ENCODE results near the gene AMIGO1. TPM values are rescaled to one million over a fixed set of nuclear protein-coding genes. Genes with fewer than 3 reads are reported as not detected.
A peak's percentile ranks its signal among the peaks of the same experiment; 100 is the strongest.

The AMIGO1 gene
- total RNA-seq, 1 donor, result 9.2 TPM

DNA sequence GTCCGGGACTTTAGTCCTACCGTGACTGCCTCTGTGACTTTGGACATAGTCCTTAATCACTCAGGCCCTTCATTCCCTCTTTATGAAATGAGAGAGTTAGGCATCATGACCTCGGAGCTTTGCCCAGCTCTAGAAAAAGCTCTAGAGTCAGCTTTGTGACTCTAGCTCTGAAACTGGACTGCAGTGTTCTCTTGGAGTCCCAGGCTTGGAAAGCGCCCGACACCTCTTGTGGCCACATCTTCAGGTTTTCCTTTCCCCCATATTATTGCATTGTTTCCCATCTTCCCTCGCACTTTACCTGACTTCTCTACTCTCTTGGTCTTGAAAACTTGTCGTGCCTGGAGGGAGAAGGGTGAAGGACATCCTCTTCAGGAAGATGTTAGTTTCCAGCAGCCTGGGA is 12.5 kb upstream of the AMIGO1 start:
- H3K27me3 ChIP-seq (ENCODE audit: insufficient read depth, low read length), result no peaks in the 10 kb centered on the region
- no peaks in the 10 kb centered on the region for H3K4me1 ChIP-seq (ENCODE audit: insufficient read depth, low read length)
- H3K9me3 ChIP-seq (ENCODE audit: low read depth, low read length), result no peaks in the 10 kb centered on the region
- H3K4me3 ChIP-seq (ENCODE audit: low read length), result no peak overlapping the region

DNA sequence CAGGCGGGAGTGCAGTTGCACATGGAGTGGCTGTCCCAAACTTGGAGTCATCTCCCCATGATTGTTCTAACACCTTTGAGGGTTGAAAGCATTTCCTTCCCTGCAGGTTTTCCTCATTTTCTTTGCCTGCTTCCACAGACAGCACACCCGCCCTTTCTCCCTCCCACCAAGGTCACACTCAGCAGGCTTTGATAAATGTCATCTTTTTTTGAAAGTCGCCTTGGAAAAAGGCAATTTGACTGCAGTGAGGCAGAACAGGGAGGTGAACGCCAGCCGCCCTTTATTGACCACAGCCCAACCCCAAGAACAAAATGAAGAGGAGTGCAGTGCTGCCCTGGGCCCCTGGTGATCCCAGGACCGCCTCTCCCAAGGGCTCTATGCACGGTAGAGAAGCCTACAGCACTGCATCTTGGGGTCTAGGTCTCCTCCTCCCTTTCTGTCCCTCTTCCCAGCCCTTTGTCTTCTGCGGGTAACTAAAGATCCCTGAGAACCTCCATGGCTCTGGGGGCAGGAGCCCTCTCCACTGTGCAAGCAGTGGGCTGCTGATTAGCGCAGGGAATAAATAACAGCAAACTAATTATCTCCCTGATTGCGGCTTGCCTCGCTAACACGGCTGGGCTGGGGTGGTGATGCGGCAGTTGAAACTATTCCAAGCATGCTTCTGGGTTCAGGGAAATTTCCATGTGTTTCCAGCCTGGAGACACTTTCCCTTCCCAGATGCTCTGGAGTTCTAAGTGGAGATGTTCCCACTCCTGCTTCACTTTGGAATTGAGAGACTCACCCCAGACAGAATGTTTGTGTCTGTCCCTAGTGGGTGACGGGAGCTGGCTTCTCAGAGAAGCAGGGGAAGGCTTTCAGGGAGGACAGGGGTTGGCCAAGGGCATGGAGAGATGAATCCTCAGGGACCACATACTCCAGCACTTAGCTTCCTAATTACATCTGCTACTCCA is 11.8 kb upstream of the AMIGO1 start:
- Histone ChIP-seq H3K9me3 (ENCODE audit: low read depth, low read length) (no peaks in the 10 kb centered on the region), H3K4me3 (ENCODE audit: low read length) (no peak overlapping the region), H3K4me1 (ENCODE audit: insufficient read depth, low read length) (no peaks in the 10 kb centered on the region), H3K27me3 (ENCODE audit: insufficient read depth, low read length) (no peaks in the 10 kb centered on the region)

DNA sequence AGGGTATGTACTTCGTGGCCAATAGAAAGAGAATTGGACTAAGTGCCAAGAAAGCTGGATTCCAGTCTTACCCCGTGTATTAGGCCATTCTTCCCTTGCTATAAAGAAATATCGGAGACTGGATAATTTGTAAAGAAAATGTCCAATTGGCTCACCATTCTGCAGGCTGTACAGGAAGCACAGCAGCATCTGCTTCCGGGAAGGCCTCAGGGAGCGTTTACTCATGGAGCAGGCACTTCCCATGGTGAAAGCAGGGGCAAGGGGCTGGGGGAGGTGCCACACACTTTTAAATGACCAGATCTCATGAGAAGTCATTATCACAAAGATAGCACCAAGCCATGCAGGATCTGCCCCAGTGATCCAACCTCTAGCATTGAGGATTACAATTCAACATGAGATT is 7.8 kb upstream of the AMIGO1 start:
- Histone ChIP-seq H3K27me3 (ENCODE audit: insufficient read depth, low read length) (no peaks in the 10 kb centered on the region), H3K4me1 (ENCODE audit: insufficient read depth, low read length) (no peaks in the 10 kb centered on the region), H3K9me3 (ENCODE audit: low read depth, low read length) (no peaks in the 10 kb centered on the region), H3K4me3 (ENCODE audit: low read length) (no peak overlapping the region)

DNA sequence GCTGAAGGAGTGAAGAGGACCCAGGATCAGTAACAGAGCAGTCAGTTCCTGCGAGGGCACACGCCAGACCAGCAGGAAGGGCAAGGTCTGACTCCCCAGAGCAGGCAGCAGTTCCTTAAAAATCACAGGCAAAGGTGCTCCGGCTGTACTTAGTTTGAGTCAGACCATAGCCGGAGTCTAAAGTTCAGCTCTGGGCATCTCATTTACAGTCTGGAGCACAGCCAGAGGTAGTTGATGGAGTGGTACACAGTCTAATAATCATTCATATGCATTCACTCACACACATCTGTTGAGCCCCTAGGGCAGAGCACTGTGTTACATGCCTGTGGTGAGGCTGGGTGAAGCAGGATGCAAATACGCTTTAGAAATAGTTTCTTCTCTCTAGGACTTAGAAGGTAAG is 7.3 kb upstream of the AMIGO1 start:
- no peaks in the 10 kb centered on the region for H3K4me1 ChIP-seq (ENCODE audit: insufficient read depth, low read length)
- H3K4me3 ChIP-seq (ENCODE audit: low read length), result no peak overlapping the region
- H3K9me3 ChIP-seq (ENCODE audit: low read depth, low read length), result no peaks in the 10 kb centered on the region
- H3K27me3 ChIP-seq (ENCODE audit: insufficient read depth, low read length), result no peaks in the 10 kb centered on the region

DNA sequence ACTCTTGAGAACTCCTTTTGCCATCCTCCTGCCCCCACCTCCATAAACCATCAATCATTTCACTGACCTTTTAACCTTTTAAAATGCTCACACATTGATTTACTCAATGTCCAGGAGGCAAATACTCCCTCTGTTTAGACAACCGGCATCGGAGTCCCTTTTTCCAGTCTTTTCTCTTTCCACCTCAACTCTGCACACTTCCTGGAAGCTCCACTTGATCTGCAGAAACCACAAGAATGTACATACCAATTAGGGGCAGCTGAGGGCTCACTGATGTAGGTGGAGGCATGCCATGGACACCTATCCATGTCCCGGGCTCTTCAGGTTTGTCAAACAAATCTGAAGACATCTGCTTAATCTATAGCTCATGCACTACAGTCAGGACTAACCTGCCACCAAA is 5.3 kb upstream of the AMIGO1 start:
- H3K9me3 ChIP-seq (ENCODE audit: low read depth, low read length), result no peaks in the 10 kb centered on the region
- H3K27me3 ChIP-seq (ENCODE audit: insufficient read depth, low read length), result no peaks in the 10 kb centered on the region
- no peak overlapping the region for H3K4me3 ChIP-seq (ENCODE audit: low read length)
- H3K4me1 ChIP-seq (ENCODE audit: insufficient read depth, low read length), result peaks cover 7% of the 10 kb centered on the region

DNA sequence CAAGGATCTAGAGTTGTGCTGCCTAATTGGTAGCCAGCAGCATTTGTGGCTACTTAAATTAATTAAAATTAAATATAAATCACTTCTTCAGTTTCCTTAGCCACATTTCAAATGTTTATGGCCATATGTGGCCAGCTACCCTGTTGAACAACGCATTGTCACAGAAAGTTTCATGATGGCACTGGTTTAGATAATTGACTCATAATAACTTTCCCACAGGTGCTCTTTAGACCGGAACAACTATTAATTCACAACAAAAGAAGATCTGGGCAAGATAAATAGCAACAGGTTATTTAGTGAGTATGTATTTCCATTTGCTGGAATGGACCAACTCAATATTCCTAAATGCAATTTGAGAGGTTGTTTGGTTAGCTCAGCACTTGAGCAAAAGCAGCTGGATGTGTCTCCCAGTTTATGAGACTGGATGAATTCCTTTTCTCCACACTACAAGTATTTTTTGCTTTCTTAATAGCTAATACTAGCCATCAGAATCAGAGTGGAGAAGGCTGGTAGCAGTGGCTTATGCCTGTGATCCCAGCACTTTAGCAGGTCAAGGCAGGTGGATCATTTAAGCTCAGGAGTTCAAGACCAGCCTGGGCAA is 3.7 kb upstream of the AMIGO1 start:
- H3K27me3 ChIP-seq (ENCODE audit: insufficient read depth, low read length), result no peaks in the 10 kb centered on the region
- peaks cover 15% of the 10 kb centered on the region for H3K4me1 ChIP-seq (ENCODE audit: insufficient read depth, low read length)
- no peaks in the 10 kb centered on the region for H3K9me3 ChIP-seq (ENCODE audit: low read depth, low read length)
- no peak overlapping the region for H3K4me3 ChIP-seq (ENCODE audit: low read length)

DNA sequence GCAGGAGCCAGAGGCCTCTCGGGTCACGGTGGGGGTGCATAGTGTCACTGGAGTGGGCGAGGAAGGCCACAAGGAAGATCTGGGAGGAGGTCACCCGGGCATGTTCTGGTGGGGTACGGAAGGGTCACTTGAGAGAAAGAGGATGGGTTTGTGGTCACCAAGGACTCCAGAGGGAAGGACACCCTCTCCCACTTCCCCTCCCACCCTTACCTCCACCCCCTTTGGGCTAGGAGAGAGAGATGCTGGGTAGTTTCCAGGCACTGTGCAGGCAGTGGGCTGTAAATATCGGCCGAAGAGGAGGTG is 703 bp downstream of the AMIGO1 start:
- Histone ChIP-seq H3K9me3 (ENCODE audit: low read depth, low read length) (no peaks in the 10 kb centered on the region), H3K4me1 (ENCODE audit: insufficient read depth, low read length) (peaks cover 25% of the 10 kb centered on the region), H3K27me3 (ENCODE audit: insufficient read depth, low read length) (no peaks in the 10 kb centered on the region), H3K4me3 (ENCODE audit: low read length) (peak overlapping the region; percentile 50)

DNA sequence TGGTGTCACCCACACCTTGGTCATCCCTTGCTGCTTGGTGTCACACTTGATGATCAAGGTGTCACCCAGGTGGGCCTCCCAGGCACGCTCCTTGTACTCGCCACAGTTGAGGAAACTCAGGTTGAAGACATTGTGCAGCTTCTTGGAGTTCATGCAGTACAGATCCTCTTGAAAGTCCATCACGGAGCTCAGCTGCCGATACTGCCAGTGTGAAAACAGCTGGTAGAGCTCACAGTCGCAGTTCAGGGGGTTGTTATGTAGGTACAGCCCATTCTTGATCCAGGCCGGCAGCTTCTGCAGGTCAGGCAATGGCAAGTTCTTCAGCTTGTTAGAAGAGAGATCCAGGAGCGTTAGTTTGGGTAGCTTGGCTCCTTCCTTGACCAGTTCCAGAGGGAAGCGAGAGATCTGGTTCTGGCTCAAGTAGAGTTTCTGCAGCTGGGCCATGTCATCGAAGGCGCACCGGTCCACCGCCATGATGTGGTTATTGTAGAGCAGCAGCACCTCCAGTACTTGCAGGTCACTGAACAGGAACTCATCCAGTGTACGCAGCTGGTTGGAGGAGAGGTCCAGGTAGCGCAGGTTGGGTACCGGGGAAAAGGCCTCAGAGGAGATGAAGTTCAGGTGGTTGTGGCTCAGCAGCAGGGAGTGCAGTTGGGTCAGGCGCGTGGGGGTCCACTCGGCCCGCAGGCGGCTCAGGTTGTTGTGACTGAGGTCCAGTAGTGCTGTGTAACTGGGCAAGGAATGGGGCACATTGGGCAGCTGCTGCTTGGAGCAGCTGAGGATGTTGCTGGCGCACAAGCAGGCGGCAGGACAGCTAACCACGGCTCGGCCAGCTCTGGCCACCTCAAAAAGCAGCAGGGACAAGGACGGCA is 1.3 kb downstream of the AMIGO1 start:
- Histone ChIP-seq H3K27me3 (ENCODE audit: insufficient read depth, low read length) (no peaks in the 10 kb centered on the region), H3K4me1 (ENCODE audit: insufficient read depth, low read length) (peaks cover 27% of the 10 kb centered on the region), H3K9me3 (ENCODE audit: low read depth, low read length) (no peaks in the 10 kb centered on the region), H3K4me3 (ENCODE audit: low read length) (no peak overlapping the region)

DNA sequence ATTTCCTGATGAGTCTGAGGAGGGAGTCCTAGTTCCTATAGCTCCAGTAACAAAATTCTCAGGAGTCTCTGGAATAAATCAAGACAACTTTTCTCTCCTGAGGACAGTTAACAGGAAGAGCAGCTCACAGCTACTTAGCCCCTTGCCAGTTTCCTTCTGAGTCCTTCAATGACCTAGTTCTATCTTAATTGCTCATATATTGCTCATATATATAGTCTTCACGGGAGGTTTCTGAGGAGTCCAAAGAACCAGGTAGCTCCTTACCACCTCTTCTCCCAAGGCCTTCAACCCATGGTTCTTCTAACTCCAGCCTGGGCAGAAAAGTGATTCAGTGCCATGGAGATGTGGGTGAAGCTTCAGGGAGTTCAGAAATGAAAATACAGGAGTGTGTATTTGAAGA is 4.6 kb downstream of the AMIGO1 start:
- H3K4me3 ChIP-seq (ENCODE audit: low read length), result no peak overlapping the region
- peaks cover 44% of the 10 kb centered on the region for H3K4me1 ChIP-seq (ENCODE audit: insufficient read depth, low read length)
- no peaks in the 10 kb centered on the region for H3K9me3 ChIP-seq (ENCODE audit: low read depth, low read length)
- H3K27me3 ChIP-seq (ENCODE audit: insufficient read depth, low read length), result no peaks in the 10 kb centered on the region

DNA sequence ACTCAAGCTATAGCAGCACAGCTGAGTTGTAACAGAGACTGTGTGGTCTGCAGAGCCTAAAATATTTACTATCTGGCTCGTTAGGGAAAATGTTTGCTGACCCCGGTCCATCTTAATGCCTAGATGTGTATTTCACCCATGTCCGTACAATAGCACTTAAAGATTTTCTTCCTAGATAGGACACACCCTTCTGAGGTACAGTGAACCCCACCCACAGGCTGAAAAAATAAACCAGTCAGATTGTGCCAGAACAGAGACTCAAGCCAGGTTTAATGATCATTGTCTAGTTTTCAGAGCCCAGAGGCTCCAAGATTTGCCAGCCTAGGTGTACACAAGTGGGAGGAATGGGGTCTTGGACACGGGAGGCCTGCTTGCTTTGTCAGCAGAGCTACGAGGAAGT is 5.6 kb downstream of the AMIGO1 start:
- no peaks in the 10 kb centered on the region for H3K9me3 ChIP-seq (ENCODE audit: low read depth, low read length)
- H3K4me3 ChIP-seq (ENCODE audit: low read length), result no peak overlapping the region
- peaks cover 49% of the 10 kb centered on the region for H3K4me1 ChIP-seq (ENCODE audit: insufficient read depth, low read length)
- H3K27me3 ChIP-seq (ENCODE audit: insufficient read depth, low read length), result no peaks in the 10 kb centered on the region

DNA sequence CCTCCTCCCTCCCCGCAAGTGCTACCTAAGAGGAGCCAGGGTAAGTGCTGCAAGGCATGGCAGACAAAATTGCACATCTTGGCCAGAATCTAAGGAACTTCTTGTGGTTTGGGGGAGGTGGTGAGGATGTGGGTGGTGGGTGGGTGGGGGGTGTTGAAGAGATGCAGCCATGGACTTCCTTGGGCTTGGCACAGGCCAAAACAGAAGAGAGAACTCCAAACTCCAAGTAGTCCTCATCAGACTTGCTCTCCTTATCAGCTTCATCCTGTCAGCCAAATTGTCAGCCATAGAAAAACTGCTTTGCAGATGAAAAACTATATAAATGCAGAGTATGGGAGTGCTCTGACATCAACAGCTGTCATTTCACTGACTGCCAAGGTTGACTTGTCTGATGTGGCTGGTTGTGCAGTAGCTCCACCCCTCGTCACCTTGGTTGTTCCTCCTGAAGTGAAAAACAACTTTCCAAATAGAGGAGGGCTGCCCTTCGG is 7.1 kb downstream of the AMIGO1 start:
- no peaks in the 10 kb centered on the region for H3K9me3 ChIP-seq (ENCODE audit: low read depth, low read length)
- H3K4me1 ChIP-seq (ENCODE audit: insufficient read depth, low read length), result peaks cover 58% of the 10 kb centered on the region
- H3K27me3 ChIP-seq (ENCODE audit: insufficient read depth, low read length), result no peaks in the 10 kb centered on the region
- H3K4me3 ChIP-seq (ENCODE audit: low read length), result peak overlapping the region; percentile 28

DNA sequence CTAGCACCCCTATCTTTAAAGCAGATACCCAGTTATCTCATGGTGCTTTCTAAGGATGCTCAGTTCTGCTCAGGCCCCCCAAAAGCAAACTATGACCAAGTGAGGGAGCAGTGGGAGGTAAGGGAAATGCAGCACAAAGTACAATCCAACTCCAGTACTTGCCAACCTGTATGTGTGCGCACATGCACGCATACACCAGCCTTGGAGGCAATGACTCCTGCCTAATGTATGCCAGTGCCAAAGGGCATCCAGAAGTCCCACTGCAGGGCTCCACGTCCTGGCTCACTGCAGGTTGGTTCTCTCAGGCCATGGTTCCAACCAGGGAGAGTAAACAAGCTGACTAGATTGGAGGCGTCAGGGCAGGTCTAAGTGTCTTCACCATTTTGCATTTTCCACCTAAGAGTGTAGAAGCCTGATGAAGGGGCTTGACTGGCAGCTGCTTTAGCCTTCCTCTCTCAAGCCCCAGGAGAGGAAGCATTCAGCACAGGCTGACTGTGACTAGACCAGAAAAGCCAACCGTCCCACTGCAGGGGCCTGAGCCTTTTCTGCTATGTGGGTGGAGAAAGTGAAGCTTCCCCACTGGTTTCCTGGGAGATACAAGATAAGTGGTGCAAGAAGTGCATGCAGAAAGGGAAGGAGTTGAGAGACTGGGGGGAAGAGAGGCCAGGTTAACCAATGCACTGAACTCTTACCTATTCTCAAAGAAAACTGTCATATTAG is 7.7 kb downstream of the AMIGO1 start:
- Histone ChIP-seq H3K27me3 (ENCODE audit: insufficient read depth, low read length) (no peaks in the 10 kb centered on the region), H3K4me3 (ENCODE audit: low read length) (no peak overlapping the region), H3K9me3 (ENCODE audit: low read depth, low read length) (no peaks in the 10 kb centered on the region), H3K4me1 (ENCODE audit: insufficient read depth, low read length) (peaks cover 64% of the 10 kb centered on the region)

DNA sequence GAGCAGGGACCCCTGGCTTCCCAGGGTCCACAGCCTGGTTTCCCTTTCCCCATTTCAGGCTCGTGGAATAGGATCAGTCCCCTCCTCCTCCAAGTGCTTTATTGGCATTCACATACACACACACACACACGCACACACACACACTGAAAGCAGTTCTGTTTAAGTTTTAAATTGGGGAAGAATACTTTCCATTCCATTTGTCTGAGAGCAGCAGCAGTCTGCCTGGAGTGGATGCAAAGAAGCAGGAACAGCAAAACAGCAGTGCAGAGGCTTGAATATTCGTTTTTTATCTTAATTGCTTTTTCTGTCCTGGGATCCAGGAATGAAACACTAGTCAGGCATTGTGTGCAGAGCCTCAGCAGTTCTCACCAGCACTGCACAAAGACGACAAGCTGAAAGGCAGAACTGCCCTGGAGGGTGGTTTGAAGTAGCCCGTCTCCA is 8.6 kb downstream of the AMIGO1 start:
- no peaks in the 10 kb centered on the region for H3K27me3 ChIP-seq (ENCODE audit: insufficient read depth, low read length)
- H3K4me3 ChIP-seq (ENCODE audit: low read length), result no peak overlapping the region
- H3K4me1 ChIP-seq (ENCODE audit: insufficient read depth, low read length), result peaks cover 70% of the 10 kb centered on the region
- no peaks in the 10 kb centered on the region for H3K9me3 ChIP-seq (ENCODE audit: low read depth, low read length)

DNA sequence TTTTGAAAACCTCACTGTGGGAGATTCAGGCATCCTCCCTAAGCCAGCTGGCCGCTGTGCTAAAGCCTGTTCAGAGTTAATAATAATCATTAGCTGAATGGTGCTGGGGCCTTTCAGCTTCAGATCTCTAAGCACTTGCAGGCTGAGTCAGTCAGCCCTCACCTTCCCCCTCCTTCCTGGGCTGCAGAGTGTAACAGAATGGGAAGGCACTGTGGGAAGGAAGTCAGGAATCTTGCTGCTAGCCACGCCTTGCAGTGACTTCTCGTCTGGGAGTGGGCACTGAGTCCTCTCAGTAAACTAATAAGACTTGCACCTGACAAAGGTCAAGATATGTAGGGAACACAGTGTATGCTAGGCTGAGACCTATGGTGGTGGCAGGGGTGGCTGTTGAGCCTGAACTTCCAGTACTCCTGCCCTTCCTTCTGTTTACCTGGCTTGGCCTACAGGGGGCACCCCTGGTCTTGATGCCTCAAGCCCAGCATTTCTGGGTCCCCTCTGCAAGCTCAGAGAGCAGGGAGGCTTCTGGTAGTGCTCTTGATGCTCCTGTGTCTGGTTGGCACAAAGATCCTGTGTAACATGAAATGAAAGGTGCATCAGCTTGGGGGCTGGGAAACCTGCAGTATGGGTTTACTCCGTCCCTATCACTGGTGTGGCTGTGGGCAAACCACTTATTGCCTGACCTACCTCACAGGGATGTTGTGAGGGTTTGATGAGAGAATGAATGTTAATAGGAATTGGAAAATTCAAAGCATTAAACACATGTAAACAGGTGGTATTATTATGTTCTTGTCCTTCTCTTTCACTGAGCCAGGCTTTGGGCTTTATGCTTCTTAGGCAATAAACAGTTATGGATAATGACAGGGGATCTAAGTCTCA is 9.6 kb downstream of the AMIGO1 start:
- Histone ChIP-seq H3K27me3 (ENCODE audit: insufficient read depth, low read length) (no peaks in the 10 kb centered on the region), H3K4me3 (ENCODE audit: low read length) (no peak overlapping the region), H3K4me1 (ENCODE audit: insufficient read depth, low read length) (peaks cover 79% of the 10 kb centered on the region), H3K9me3 (ENCODE audit: low read depth, low read length) (no peaks in the 10 kb centered on the region)
